ENCODE data around the gene XYLT1. TPM values are rescaled to one million over a fixed set of nuclear protein-coding genes. Genes with fewer than 3 reads are reported as not detected.

XYLT1 gene
- polyA plus RNA-seq, 1 donor (not counting 4 experiments of a cell fraction or from before 2014, with no cell fraction given) = 4.4 TPM

- FAIRE-seq (no peak), DNase-seq (ENCODE audit: low read depth, low spot score) (no peak)
- Histone ChIP-seq H2AFZ (ENCODE audit: control insufficient read depth, low read length) (no peak overlapping the region), H3K4me3 (ENCODE audit: control insufficient read depth in 2 of 3, extremely low read depth in 1 of 3, insufficient read depth in 2 of 3, low read depth in 1 of 3, low read length in 3 of 3) (no peak overlapping the region), H3K4me1 (ENCODE audit: control insufficient read depth, extremely low read depth, insufficient read depth, low read length) (no peaks in the 10 kb centered on the region), H3K79me2 (ENCODE audit: control insufficient read depth, insufficient read depth, low read length) (no peaks in the 10 kb centered on the region), H3K27ac (ENCODE audit: control insufficient read depth, insufficient read depth, low read length) (no peak overlapping the region), H3K9ac (ENCODE audit: control insufficient read depth, extremely low read depth, insufficient read depth, low read length) (no peak overlapping the region), H3K36me3 (ENCODE audit: control insufficient read depth in 2 of 2, extremely low read depth in 1 of 2, insufficient read depth in 2 of 2, low read length in 2 of 2) (no peaks in the 10 kb centered on the region), H3K27me3 (ENCODE audit: control insufficient read depth, extremely low read depth, insufficient read depth, low read length) (no peaks in the 10 kb centered on the region), H3K9me3 (ENCODE audit: control insufficient read depth, low read depth, low read length) (no peaks in the 10 kb centered on the region), H3K9me1 (ENCODE audit: control insufficient read depth, extremely low read depth, insufficient read depth, low read length) (no peaks in the 10 kb centered on the region), H3K4me2 (ENCODE audit: control insufficient read depth, extremely low read depth, insufficient read depth, low read depth, low read length) (no peak overlapping the region), H4K20me1 (ENCODE audit: control insufficient read depth, extremely low read depth, insufficient read depth, low read length) (no peaks in the 10 kb centered on the region)
- dilution Hi-C loops (cut with MboI; ENCODE audit: extremely low pct_ligation_motif_present, low sequenced_read_pairs) = no loop called here
- TF ChIP-seq CTCF (optimal IDR thresholded peaks at IDR 0.05 in 1 of 3, IDR thresholded peaks at IDR 0.05 in 1 of 3, conservative IDR thresholded peaks at IDR 0.05 in 1 of 3; ENCODE audit: extremely low read depth in 1 of 3, insufficient read depth in 2 of 3, low read length in 3 of 3) (no peak), EZH2 (IDR thresholded peaks at IDR 0.05; ENCODE audit: low read length) (no peak)
These were observed 256.8 kb downstream of the XYLT1 start for GRCh38 chr16:17213974-17214373.

- TF ChIP-seq CTCF (optimal IDR thresholded peaks at IDR 0.05 in 1 of 3, IDR thresholded peaks at IDR 0.05 in 1 of 3, conservative IDR thresholded peaks at IDR 0.05 in 1 of 3; ENCODE audit: extremely low read depth in 1 of 3, insufficient read depth in 2 of 3, low read length in 3 of 3) (no peak), EZH2 (IDR thresholded peaks at IDR 0.05; ENCODE audit: low read length) (no peak)
- no peak for FAIRE-seq
These were observed 257.7 kb downstream of the XYLT1 start for GRCh38 chr16:17213025-17213424.

More at GRCh38 chr16:17213025-17213424, 257.7 kb downstream of the XYLT1 start:
- Histone ChIP-seq H3K27me3 (ENCODE audit: control insufficient read depth, extremely low read depth, insufficient read depth, low read length) (no peaks in the 10 kb centered on the region), H2AFZ (ENCODE audit: control insufficient read depth, low read length) (no peak overlapping the region), H3K4me2 (ENCODE audit: control insufficient read depth, extremely low read depth, insufficient read depth, low read depth, low read length) (no peak overlapping the region), H3K9me3 (ENCODE audit: control insufficient read depth, low read depth, low read length) (no peaks in the 10 kb centered on the region), H3K4me1 (ENCODE audit: control insufficient read depth, extremely low read depth, insufficient read depth, low read length) (no peaks in the 10 kb centered on the region), H4K20me1 (ENCODE audit: control insufficient read depth, extremely low read depth, insufficient read depth, low read length) (no peaks in the 10 kb centered on the region), H3K9ac (ENCODE audit: control insufficient read depth, extremely low read depth, insufficient read depth, low read length) (no peak overlapping the region), H3K4me3 (ENCODE audit: control insufficient read depth in 2 of 3, extremely low read depth in 1 of 3, insufficient read depth in 2 of 3, low read depth in 1 of 3, low read length in 3 of 3) (no peak overlapping the region), H3K9me1 (ENCODE audit: control insufficient read depth, extremely low read depth, insufficient read depth, low read length) (no peaks in the 10 kb centered on the region), H3K27ac (ENCODE audit: control insufficient read depth, insufficient read depth, low read length) (no peak overlapping the region), H3K79me2 (ENCODE audit: control insufficient read depth, insufficient read depth, low read length) (no peaks in the 10 kb centered on the region), H3K36me3 (ENCODE audit: control insufficient read depth in 2 of 2, extremely low read depth in 1 of 2, insufficient read depth in 2 of 2, low read length in 2 of 2) (no peaks in the 10 kb centered on the region)
- dilution Hi-C loops (cut with MboI; ENCODE audit: extremely low pct_ligation_motif_present, low sequenced_read_pairs) = no loop called here
- DNase-seq (ENCODE audit: low read depth, low spot score) = no peak
